T-helper 1 cell treated with Interleukin-12 subunit alpha and Interleukin-12 subunit beta and Interleukin-4 antibody, amounts not matched to agents 30 ng/mL and 1 ng/mL, for 36 hours (primary cell): ENCODE results near the gene MAML2. TPM values are rescaled to one million over a fixed set of nuclear protein-coding genes. Genes with fewer than 3 reads are reported as not detected.

ENCODE experiments used
- intact Hi-C: fragments of 100-400 bp; cut with micrococcal nuclease; formaldehyde crosslinking; loops from one replicate; pipeline ENCODE4 v1.15.1; 2024
- total RNA-seq: library from RNA; stranded (reverse); gene quantifications from 2 replicates; pipeline ENCODE4 v1.2.3, GENCODE V29; 2022

Gene MAML2
- total RNA-seq, 1 donor from 2014 or later, result 14.8 TPM

DNA sequence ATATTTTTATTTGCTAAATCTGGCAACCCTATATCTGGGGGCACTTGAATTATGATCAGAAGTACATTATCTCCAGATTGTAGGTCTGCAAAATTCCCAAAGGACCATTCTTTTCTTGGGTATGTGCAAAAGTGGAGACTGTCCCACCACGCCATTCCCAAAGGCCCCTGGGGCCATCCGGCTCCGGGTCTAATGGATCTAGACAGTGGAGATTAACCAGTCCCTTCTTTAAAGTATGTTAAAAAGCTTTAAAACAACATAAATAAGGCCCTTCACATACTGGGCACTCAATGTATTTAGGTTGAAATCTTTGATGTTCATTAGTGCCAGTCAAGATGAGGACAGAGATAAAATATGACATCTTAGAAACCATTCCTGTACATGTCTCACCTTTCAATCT, 124.1 kb downstream of the MAML2 start:
- intact Hi-C loops, result loop anchor here (10.0 kb wide), 1 partner anchor 424 kb away; the partner anchor contains the start of gene CEP57

DNA sequence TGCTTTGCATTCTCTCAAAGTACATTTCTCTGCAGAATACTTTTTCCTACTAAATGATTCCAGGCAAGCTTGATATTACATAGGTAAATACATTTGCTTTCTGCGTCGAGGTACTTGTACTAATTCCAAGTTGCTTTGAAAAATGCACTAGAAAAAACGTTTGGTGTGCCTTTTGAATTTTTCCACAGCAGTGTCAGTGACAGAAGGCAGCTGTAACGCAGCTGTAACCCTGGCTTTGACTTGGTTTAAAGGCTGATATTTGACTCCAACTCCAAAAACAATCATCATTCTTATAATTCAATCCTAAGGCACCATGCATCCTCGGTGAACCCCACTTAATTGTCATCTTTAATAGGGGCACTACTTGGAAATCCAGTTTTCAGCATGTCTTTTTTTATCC, 125.0 kb downstream of the MAML2 start:
- intact Hi-C loops, result loop anchor here (10.0 kb wide), 1 partner anchor 423 kb away; the partner anchor contains the start of gene CEP57

DNA sequence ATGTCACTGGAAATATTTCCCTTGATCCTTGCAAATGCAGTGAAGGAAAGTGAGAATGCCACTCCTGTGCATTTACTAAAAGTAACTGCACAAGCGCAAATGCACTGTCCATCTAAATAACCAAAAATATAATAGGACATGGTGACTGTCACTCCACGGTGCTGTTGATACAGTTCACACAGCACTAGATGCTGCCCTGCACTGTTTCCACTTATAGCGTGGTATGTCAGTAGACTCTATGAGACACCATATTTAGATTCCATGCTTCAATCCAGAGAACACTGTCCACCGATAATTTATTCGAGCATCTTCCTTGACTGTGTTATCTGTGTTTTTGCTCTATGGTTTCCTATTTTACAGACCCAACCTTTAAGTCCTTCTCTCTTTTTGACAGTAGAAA, 125.8 kb downstream of the MAML2 start:
- intact Hi-C loops, result loop anchor here (10.0 kb wide), 1 partner anchor 422 kb away; the partner anchor contains the start of gene CEP57

DNA sequence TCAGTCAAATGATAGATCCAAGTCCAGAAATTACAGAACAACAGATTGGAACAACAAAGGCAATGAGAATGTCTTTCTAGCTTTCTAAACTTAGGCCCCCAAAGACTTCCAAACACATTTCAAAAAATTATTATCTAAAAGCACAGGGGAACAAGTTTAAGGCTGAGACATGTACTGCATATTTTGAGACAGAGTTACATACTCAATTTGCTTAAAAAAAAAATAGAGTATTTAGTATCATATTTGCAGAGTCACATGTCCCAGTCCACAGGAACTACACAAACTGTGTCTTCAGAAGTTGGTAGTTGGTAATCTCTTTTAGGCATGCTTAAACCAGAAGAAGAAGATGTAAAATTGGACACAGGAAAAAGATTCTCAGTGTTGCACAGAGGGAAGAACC, 127.2 kb downstream of the MAML2 start:
- intact Hi-C loops, result loop anchor here (1.0 to 10.0 kb wide), 6 partner anchors 9 to 421 kb away; partner anchors contain the start of genes CEP57 and MAML2

DNA sequence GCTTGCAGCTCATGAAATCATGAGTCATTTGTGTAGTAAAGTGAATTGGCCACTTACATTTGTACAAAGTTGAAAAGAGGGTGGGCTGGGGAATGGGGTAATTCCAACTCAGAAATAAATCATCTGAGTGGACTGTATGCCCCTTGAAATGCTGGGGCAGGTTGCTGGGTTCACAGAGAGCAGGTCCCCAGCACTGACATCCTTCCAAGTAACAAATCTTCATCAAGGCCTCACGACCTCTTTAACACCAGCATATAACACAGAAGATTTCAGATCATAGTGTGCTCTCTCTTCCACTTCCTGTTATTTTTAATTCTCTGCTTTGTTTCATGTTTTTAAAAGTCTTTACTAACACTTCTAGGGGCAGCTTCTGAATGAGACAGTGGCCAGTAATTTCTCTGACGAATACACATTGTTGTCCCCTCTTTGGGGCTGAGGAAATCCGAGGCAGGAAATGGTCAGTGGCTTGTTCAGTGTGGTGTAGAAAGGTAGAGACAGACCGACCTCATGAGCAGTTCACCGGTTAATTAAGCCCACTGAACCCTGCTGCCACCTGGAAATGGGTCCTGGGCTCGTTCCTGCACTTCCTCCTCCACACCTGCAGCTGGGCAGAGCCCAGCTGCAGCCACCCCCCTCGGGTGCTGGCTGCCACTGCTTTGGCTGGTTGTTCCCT, 127.7 kb downstream of the MAML2 start:
- intact Hi-C loops, result loop anchor here (1.0 to 10.0 kb wide), 6 partner anchors 8 to 420 kb away; partner anchors contain the start of genes CEP57 and MAML2

DNA sequence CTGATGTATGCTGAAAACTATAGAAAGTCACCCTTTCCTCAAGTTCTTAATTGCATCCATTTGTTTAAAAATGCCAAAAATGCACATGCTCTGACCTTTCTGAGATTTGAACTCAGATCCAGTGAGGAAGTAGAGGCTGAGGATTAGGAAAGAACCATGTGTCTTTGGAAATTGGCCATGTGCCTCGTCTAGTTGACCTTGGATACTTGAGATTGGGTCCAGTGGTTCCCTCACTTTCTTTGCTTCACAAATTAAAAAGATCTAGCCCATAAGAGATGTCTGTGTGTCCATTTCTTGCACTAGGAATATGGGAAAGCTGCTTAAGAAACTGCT, 128.3 kb downstream of the MAML2 start:
- intact Hi-C loops, result loop anchor here (1.0 to 10.0 kb wide), 6 partner anchors 7 to 420 kb away; partner anchors contain the start of genes CEP57 and MAML2

DNA sequence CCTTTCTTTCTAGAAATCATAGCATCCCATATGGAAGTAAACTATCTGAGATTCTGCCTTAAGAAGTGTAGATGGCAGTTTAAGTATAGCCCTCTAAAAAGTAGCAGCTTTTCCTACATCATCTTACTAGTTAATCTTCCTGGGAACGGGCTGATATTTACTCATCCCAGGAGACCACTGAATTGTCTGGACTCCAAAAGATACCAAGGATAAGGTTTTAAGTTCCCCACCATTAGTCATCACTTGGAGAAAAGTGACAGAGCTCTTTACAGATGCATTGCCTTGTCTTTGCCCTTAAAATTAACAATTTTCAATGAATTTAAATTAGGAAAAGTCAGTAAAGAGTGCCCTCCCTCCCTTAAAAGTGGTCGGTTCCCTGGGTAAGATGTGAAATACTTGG, 129.5 kb downstream of the MAML2 start:
- intact Hi-C loops, result loop anchor here (10.0 kb wide), 1 partner anchor 419 kb away; the partner anchor contains the start of gene CEP57

DNA sequence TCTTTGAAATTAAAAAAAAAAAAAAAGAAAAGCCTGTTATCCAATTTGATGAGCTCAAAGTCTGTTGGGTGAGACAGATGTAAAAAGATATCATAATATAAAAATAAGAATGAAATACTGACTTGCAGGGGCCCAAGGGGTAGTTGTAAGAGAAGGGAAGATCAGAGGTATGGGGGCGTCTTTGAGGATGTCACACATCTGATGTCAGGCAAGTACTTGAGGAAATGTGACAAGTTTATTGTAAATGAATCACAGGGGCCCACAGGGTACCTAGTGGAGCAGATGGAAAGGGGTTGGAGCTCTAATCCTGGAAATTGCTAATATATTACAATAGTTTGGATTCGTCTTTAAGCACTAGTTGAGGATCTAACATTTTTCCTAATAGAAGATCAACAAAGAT, 131.6 kb downstream of the MAML2 start:
- intact Hi-C loops, result loop anchor here (10.0 kb wide), 1 partner anchor 417 kb away; the partner anchor contains the start of gene CEP57

DNA sequence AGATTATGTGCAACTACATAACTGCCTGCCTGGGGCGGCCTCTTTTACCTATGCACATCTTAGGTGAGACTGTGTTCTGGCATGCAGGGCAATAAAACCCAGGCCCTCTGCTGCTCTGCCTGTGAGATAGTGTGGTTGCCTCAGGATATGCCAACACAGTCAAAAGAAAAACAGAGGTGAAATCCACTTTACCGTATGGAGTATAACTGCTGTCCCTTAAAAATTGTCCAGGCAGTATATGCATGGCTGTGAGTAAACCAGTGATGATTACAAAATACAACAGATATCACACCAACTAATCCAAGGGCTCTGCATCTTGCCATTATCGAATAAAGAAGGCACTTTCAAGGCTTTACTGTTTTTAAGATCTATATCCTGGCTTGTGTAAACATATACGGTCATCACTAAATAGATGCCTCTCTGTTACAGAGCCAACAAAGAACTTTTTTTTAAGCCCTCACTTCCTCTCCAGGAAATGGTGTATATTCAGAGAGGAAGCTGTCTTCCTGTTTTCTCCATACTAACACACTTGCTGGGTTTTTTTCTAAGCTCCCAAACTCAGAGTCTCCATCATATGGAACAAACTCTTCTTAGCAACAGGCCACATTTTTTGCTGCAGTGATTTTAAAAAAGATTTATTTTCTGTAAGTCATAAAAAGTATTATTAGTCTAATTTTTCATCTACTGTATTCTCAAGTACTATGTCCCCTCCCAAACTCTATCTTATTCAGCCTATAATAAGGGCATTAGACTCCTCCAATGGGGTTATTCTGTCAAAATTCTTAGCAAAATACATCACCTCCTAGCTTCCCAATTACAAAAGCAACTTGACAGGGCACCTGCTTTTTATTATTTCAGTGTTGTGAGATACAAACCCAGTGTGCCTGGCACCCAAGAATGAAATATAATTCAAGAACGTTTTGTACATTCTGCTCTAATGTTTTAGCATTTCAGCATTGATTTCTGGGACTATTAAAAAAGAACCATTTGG, 135.2 kb downstream of the MAML2 start:
- intact Hi-C loops, result loop anchor here (1.0 kb wide), 6 partner anchors 8 to 136 kb away; partner anchors contain the start of gene MAML2

DNA sequence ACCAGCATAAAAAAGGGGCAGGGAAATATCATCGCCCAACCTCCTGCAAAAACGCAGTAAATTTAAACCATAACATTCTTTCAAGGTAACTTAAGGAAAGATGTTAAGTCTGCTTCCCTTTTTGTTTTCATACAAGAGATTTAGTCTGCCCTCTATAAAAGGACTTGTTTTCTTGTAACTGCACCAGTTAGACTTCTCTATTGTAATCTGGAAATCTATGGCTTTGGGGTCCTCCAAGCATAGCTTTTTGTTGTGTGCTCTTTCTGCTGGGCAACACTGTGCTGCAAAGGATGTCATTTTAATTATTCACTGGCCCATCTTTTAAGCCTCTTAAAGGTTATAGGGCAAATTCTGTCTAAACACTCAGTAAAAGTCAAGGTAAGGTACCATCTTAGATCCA, 136.0 kb downstream of the MAML2 start:
- intact Hi-C loops, result loop anchor here (1.0 kb wide), 6 partner anchors 8 to 136 kb away; partner anchors contain the start of gene MAML2

DNA sequence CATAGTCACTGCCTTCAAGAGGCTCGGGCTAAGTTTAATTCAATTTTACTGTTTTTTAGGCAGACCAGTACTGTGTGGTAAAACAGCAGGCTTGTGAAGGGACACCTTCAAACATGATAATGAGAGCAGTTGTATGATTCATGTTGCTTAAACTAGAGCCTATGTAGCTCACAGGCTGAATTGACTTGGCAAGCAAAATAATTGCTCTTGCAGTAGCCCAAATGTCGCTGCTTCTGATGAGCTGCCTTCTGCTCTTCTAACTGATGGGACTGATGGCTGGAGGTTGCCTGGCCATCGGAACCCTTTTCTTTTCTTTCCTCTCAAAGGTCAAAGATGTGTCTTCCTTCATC, 137.6 kb downstream of the MAML2 start:
- intact Hi-C loops, result loop anchor here (2.0 kb wide), 1 partner anchor 29 kb away; no protein-coding TSS in a partner anchor

DNA sequence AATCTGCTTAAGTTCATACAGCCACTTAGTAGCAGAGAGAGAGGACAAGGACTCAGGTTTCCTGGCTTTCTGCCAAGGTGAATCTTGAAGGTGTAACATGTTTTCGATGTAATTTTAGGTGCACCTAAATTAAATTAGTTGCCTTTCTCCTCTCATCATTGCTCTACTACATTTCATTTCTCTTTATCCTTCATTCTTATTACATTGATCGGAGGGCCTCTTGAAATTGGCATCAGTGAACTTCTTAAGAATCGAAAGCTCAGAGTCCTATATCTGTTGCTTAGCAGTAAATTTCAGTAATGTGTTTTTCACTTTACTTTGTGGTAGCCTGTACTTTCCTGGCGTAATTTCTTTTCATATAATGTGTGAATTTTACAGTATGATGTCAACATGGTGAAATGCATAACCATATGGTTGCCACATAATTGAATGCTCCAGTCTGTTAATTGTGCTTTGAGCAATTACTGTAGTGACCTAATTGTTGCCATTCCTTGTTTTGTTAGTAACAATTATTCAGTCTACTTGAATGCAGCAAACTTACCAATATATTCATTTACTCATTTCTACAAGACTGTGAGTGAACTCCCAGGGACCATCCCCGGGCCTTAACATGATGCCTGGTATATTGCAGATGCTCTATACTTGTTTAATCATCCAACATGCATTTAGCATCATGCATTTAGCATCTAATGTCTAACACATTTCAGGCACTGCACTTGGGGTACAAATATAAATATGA, 138.1 kb downstream of the MAML2 start:
- intact Hi-C loops, result loop anchor here (2.0 kb wide), 1 partner anchor 30 kb away; no protein-coding TSS in a partner anchor

DNA sequence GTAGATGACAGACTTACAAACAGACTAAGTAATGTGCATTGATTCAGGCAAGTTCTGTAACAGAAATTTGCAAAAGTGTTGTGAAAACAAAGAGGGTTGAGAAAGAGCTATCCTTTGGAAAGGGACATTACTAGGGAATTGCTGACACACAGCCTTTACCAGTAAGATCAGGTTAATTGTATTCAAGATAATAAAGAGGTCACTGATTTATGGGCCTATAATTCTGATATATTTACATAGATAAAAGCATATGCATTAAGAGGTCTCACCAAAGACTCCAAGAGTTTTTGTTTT, 138.7 kb downstream of the MAML2 start:
- intact Hi-C loops, result loop anchor here (2.0 kb wide), 1 partner anchor 30 kb away; no protein-coding TSS in a partner anchor

DNA sequence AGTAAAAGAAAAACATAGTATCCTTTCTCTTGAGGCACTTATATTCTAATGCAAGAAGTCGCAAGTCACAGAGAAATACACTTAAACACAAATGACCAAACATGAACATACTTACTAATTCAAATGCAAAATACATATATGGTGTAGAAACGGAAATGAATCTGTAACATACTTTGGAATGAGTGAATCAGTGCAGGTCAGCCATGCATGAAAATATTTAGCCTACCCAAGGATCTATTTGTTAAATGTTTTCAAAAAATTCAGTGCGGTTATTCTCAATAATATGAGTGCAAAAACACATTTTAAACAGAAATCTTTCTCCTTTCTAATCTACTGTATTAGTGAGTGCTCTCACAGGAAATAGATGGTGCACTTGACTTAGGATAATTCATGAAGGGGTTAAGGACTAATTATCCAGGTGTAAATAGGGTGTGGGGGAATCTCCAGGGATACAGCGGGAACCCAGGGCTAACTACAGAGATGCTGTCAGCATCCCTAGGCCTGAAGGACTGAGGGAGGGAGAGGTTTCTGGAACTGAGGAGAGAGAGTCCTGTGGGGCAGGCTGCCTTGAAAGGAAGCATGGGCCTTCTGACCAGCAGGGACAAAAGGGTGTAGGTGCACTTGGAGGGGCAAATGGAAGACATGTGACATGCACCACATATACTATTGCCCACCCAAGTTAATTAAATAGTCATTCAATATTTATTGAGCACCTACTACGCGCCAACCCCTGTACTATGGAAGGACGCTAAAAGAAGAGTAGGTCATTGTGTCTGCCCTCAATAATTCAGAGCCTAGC, 139.2 kb downstream of the MAML2 start:
- intact Hi-C loops, result loop anchor here (2.0 kb wide), 1 partner anchor 31 kb away; no protein-coding TSS in a partner anchor

DNA sequence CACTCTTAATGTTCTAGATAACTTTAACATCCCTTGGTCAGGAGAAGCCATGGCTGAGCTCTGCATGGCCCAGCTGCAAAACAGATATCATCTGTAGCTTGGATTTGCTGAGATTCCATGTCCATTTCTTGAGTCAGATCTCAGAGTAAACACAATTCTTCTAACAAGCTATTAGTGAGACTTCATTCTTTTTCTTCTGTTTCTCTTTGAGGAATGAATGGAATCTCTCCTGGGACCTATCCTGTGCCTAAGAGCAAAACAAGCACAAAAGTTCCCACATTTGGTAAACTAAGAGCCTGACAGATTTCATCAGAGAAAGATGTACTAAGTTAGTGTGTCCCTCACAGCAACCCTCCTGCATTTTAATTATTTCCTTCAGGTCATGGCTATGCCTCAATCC, 142.8 kb downstream of the MAML2 start:
- intact Hi-C loops, result no loop called here

DNA sequence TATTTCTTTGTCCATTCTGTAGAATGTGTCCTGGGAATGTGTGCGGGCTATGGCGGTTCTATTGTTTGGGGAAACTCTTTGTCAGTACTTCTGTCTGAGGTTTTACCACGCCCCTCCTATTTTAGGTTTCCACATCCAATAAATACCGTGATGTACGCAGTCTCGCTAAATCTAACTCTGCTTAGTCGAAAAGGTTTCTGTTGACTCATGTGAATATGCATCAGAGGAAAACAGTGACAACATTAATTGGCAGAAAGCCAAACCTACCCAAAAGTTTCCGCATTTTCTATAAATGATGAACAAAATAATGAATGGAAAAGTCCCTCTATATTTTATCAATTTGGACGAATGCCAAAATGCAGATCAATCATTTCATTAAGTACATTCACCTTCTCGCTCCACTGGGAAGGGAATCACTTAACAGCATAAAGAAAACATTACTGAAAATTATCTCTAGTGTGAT, 143.4 kb downstream of the MAML2 start:
- intact Hi-C loops, result no loop called here

DNA sequence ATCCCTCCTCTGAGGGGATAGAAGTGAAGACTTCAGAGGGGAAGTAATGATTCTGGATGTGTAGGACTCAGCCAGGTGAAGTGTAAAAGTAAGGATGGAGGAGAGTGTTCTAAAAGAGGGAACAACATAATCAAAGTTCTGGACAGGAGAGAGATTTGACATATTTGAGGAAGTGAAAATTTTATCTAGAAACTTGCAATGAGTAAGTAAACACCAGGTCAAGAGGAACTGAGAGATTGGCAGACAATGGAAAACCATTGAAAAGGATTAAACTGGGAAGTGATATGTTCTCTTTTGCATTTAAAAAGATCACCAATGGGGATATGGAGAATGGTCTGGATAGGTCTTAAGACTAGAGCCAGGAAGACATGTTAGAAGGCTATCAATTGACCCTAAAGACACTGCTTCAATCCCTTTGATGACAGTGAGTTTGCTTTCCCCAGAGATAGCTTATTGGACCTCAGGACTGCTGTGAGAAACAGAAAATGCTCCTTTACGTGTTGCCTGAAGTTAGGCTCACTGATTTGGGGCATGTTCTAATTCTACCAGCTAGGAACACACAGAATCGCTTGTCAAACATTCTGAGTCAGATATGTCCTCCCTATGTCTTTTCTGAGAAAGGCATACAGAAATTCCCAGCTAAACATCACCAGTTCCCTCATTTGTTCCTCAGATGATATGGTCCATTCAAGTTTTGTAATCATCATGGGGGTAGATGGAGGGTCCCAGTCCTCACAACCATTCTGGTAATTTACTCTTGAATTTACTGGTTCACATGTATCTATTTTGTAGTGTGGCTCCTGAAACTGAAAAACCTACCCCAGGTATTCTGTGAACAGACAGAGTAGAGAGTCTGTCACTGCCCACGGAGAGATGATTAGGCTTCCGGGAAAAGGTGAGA, 144.9 kb downstream of the MAML2 start:
- intact Hi-C loops, result no loop called here

DNA sequence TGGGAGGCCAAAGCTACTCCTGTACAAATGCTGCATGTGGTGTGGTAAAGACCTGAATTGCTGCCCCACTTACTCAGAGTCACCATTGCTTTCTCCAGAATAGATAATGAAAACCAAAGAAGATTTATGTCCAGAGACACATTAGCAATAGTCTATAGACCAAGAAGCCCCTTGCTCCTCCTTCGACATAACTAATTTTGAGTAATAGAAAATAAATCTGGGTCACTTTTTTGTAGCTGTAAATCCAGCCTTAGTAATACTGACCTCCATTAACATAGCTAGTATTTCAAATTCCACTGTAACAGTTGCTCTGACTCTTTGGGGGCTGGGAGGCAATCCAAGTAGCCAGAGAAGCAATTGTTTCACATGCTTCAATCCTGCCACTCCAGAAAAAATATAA, 145.9 kb downstream of the MAML2 start:
- intact Hi-C loops, result no loop called here

DNA sequence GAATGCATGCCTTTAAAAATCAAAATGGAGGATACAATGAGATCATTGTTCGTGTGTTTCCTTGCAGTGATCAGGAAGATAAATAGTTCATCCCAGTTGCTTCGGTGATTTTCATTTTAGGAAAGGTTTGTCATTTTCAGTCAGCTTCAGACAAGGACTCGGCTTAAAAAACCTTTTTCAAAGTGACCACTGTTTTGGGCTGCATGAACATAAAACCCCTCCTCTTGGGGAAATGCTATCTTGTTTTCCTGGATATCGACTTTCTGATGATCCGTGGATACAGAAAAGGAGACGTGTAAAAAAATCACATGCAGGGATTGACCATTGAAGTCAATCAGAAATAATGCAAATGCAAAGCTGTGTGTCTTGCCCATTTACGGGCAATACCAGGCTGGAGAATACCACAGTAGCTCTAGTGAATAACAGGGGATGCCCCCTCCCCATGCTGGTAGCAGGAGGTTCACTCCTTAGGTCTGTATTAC, 146.8 kb downstream of the MAML2 start:
- intact Hi-C loops, result no loop called here
